Measurements from ENCODE around the gene SRCIN1.

SRCIN1 gene

DNA sequence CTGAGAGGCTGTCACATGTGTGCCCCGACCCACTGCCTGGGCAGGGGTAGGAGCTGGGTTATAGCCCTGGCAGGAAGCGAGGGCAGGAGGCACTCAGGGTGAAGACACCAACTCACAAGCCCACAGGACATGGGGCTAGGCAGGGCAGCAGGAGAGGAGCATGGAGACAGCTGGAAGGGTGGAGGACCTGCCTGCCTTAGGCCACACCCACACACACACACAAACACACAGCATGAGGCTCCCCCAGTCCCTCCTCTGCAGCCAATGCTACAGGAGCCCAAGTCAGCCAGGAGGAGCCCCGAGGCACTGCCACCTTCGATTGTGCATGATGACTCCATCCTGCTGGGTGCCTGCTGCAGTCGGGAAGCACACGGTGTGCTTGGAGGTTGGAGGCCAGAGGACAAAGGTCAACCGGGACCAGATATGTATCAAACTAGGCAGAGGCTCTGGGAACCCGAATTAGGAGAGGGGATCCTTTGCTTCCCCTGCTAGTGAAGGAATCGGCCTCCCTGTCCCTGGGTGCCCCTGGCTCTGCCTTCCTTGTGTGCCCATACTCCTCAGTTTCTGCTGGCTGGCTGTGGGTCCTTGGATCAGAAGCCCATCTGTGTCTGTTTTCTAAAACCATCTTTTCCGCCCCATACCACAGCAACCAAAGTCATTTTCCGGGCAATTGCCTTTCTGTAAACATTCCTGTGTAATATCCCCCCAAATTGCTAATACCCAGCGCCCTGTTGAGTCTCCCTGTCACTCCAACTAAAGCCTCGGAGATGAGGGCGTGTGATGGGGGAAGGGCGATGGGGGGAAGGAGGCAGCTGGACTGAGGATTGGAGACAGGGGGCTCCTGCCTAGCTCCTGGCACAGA is 20.5 kb downstream of the SRCIN1 start:
- no peak for DNase-seq (ENCODE audit: extremely low read depth in 1 of 2, low read depth in 1 of 2)

DNA sequence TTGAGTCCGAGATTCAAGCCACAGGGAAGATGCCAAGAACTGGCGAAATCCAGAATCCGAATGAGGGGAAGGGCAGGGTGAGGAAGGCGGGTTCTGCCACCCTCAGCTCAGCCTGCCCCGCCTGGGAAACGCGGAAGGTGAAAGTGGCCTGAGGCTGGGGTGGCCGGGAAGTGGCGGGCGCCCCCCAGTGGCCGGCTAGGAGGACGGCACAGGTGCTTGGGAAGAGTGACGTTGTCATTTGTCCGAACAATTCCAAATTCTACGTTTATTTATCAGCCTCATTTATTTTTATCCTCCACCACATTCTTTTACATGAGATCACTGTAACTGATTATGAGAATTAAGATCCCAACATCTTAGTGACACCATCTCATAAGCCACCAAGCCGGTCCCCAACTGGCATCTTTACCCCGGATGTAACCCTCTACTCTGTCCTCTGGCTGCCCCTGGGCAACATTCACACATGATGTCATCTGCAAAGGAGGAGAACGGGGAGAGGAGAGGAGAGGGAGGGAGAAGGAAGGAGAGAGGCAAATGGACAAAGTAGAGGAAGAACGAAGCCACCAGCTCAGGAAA is 21.3 kb downstream of the SRCIN1 start:
- DNase-seq (ENCODE audit: extremely low read depth in 1 of 2, low read depth in 1 of 2), result peak in 1 of 2 donors; percentile 32

DNA sequence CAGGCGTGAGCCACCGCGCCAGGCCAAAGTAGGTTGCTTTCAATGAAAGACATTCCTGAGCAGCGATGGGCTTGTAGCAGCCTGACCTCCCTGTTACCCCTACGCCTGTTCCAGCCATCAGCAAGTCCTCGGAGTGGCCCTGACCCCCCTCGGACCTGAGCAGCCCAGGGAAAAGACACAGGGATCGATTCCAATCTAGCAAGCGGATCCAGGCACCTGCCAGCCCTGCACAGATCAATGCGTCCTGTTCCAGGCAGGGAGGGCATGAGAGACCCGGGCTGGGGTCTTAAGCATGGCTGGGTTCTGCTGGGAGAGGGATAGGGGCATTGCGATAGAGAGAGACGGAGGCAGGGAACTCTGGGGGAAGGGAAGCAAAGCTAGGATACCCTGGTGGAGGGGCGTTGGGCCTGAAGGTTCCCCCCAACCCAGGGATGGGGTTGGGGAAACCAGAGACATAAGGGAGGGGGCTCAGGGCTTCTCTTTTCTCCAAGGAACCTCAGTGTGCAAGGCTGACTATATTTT is 21.9 kb downstream of the SRCIN1 start:
- no peak for DNase-seq (ENCODE audit: extremely low read depth in 1 of 2, low read depth in 1 of 2)

DNA sequence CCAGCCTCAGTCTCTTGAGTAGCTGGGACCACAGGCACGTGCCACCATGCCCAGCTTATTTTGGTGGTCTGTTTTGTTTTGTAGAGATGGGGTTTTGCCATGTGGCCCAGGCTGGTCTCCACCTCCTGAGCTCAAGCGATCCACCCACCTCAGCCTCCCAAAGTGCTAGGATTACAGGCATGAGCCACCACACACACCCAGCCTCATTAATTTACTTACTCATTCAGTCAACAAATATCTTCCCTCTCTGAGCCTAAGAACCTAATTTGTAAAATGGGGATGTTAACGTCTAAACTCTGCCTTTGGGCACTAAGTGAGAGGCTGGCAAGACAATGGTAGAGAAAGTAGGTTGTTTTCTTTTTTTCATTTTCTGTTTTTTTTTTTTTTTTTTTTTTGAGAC is 22.6 kb downstream of the SRCIN1 start:
- DNase-seq (ENCODE audit: extremely low read depth in 1 of 2, low read depth in 1 of 2), result no peak

DNA sequence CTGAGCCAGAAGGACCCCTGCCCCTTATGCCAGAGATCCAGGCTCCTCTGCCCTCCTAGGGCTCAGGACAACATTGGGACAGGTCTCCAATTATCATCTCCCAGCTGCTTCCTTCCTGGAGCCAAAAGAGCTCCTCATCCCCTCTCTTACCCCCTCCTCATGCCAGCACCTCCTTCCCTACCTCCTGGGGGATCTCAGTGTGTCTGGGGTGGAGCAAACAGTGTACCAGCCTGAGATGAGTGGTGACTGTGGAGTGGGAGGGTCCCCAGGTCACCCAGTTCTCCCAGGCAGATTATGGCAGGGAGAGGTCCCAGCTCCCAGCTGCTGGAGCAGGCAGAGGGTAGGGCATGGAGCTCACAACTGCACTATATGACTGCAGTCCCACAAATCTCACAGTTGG is 23.7 kb downstream of the SRCIN1 start:
- DNase-seq (ENCODE audit: extremely low read depth in 1 of 2, low read depth in 1 of 2), result no peak

DNA sequence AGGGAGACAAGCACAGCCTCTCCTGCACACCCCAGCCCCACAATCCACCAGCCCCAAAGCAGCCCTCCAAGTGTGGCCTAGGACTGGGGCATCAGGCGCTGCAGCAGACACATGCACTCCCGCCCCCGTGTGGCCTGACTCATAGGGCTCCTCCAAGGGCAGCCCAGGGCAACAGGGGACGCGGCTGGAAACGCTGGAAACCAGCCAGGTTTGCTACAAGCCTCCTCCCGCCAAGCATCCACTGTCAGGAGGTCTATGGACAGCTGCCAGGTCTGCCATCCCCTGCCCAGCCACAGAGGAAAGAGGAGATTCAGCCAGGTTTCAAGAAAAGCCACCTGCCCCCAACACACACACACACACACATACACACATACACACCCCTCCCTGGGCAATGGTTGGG is 25.8 kb downstream of the SRCIN1 start:
- DNase-seq (ENCODE audit: extremely low read depth in 1 of 2, low read depth in 1 of 2), result no peak

DNA sequence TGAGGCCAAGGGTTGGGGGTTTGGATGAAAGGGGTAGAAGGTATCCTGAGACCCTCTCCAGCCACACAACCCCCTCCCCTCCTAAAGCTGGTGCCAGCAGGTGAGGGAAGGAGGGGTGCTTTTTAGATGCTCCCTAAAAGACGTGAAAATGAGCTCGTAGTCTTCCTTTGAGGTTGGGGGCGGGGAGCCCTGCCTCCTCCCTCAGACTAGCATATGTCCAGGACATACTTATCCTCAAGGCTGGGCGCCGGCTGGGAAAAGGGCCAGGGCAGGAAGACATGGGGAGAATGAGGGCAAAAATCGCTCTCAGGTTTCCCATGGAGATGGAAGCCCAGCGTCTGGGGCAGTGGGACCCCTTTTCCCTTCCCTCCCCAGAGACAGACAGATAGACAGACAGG is 26.7 kb downstream of the SRCIN1 start:
- no peak for DNase-seq (ENCODE audit: extremely low read depth in 1 of 2, low read depth in 1 of 2)

DNA sequence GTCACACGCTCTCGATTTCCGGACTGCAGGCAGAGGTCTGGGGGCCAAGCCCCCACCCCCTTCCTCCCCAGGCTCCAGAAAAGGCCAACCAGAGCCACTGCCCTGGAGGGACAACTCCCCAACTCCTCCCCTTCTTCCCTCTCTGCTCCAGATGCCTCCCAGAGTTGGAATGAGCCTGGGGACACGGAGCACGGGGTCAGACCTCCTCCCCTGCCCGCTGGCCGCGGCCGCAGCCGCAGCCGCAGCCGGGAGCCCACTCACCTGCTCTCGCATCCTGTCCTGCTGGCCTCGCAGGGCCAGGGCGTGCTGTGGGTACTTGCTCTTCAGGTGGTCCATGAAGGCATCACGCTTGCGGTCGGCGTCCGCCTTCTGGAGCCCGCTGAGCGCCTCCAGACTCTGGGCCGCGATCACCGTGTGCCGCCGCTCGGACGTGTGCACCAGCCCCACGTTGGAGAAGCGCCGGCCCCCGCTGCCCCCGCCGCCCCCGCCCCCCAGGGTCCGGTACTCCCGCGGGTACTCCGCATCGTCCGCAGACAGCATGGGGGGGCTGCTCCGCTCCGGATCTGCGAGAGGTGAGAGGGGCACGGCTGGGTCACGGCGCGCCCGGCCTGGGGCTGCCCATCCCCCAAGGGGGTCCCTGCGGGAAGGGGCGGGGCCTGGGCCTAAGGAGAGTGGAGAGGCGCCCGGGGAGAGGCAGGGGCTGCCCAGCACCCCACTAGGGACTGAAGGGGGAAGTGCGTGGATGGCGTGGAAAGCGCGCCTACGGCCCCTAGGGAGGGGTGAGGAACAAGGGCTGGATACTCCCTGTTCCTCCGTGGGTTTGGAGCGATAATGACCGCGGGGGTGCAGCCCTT is 27.3 kb downstream of the SRCIN1 start:
- DNase-seq (ENCODE audit: extremely low read depth in 1 of 2, low read depth in 1 of 2), result no peak

DNA sequence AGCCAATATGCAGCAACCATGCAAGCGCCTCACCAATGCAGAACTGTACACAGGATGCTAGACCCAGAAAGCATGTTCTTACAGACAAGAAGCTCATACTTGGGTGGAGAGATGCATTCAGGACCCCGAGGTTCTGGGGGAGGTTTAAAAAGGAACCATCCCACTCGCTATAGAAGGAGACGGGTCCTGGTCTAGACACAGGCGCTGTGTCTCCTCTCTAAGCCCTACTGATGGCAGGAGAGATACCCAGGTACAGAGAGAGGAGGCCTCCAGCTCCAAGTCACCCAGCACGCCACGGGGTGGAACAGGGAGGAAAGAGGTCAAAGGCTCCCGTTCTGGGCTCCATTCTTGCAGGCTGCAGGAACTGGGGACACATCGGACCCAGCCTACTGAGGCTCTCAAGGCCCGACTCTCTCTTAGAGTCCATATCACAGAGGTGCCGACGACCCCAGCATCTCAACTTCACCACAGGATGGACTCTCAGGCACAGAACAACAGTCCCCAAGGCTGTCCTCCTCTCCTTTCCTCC is 28.0 kb downstream of the SRCIN1 start:
- no peak for DNase-seq (ENCODE audit: extremely low read depth in 1 of 2, low read depth in 1 of 2)

DNA sequence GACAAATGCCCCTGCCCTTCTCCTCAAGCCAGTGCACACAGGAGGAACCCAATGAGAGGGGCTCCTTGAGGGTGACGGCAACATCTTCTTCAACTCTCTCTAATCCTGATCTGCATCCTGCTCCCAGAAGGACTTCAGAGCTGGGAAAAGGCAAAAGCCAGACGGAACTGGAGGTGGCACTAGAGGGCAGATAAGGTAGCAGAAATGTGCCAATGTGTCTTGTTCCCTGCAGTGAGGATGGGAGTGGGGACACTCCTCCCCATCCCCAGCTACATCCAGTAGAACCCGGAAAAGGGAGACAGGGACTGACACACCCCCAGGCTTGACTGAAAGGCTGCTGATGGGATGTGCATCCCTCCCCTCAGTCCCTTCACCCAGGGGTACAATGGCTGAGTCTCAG is 28.5 kb downstream of the SRCIN1 start:
- no peak for DNase-seq (ENCODE audit: extremely low read depth in 1 of 2, low read depth in 1 of 2)

DNA sequence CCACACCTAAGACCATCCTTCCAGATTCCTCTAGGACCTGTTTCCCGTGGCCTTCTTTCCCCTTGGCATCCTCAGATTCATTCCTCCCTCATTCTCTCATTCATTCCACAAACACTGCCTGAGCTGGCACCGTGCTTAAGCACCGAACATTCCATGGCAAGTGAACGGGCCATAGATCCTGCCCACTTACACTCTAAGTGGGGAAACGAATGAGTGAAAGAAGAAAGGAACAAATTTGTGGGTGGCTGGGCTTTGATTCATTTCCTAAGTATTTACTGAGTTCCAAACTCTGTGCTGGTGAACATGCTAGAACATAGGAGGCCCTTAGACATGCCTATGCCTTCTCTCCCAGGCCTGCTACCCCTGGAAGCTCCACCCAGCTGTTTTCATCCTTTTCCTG is 30.0 kb downstream of the SRCIN1 start:
- no peak for DNase-seq (ENCODE audit: extremely low read depth in 1 of 2, low read depth in 1 of 2)

DNA sequence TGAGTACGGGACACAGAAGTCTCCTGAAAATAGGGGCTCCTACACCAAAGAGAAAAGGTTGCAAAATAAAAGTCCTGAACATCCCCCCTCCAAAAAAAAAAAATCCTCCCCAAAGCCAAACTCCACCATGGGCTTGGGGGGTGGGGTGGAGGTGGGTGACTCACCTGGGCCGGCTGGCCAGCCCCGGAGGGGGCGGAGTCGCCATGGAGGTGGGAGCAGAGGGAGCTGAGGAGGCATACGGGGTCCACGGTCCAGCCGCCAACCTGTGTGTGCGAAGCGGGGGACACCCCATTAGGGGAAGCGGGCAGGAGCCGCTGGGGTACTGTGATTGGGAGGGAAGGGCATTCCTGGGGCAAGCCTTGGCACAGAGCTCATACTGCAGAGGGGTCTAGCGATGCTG is 31.0 kb downstream of the SRCIN1 start:
- DNase-seq (ENCODE audit: extremely low read depth in 1 of 2, low read depth in 1 of 2), result no peak

DNA sequence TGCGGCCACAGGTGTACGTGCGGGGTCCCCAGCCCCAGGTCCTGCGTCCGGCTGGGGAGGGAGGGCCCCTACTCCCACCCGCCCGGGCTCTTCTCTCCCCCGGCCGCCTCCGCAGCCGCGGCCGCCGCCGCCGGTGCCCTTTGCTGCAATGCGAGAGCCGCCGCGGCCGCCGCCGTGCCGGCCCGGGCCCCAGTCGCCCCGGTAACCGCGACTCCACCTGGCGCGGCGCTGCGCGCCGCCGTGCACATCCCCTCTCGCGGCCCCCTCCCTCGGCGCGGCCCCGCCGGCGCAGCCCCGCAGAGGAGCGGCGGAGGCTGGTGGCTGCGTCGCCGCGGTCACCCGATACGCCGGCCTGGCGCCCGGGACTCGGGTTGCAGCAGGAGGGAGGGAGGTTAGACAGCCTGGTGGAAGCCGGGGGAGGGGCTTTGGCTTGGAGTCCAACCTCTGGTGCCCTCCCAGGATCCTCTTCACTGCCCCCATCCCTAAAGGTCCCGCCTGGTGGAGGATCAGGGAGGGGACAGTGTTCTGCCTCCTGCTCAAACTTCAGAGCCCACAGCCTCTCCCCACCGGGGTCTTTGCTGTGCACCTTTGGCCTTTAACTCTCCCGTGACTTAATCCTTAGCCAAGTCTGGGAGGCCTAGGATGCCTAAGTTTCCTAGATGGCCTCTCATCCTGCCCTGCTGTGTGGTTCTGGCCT is 32.9 kb downstream of the SRCIN1 start:
- no peak for DNase-seq (ENCODE audit: extremely low read depth in 1 of 2, low read depth in 1 of 2)

DNA sequence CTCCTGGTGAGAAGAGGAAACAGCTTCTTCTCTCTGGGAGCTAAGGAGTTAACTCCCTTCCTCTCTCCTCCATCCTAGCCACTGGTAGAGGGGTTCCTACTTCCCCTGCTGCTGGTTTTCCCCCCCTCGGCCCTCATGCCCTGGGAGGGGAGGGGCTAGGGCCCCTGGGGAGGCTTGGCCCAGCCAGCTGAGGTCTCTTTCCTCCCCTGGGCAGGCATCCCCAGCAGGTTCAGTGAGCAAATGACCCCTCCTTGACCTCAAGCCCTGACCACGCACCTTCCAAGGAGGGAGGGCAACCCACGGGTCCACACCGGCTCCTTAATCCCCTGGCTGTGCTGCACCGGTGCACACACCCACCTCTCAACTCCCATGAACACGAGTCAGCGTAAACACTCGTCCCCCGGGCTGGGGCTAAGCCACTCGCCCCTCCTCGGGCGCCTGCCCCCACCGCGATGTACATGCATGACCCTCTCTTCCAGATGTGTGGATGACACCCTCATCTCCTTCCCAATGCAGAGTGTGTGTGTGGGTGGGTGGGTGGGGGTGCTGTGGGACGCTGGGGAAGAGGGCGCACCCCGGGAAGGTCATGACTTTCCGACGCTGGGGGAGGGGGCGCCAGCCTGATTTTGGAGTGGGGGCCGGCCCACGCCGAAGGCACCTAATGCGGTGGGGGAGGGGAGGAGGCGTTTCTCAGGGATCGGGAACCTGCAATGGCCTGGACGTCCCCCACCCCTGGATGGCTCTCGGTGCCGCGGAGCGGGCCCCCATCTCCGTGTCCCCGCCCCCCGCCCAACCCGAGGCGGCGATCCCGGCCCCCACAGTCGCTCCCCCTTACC is 33.7 kb downstream of the SRCIN1 start:
- no peak for DNase-seq (ENCODE audit: extremely low read depth in 1 of 2, low read depth in 1 of 2)

DNA sequence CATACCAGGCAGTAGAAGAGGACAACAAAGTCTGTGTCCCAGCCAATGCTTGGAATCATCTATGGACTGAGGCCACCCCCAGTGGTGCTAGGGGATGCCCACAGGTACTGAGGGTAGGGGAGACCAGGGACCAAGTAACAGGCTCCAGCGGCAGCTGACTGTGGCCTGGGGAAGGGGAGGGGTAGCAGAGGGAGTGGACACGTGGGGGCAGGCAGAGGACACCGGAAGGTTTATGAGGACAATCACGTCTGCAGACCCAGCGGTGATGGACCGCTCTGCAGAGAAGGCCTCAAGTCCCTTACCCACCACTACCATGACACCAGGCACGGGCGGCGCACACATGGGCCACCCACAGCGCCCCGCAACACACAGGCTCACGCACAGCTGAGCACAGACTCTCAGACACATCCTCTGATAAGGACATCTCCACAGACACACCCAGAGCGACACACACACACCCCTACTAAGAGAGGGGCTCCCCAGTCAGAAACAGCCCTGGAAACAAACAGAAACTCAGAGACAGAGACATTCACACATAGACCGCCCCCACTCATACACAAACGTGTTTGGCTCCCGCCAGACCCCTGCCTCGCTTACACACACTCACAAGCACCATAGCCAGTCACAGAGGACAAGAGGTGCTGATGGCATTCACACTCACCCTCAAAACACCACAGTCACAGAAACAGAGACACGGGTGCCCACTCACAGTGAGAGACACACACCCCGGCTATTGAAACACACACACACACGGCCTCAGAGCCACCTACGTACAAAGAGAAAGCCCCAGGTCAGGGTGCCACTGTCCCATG is 35.8 kb downstream of the SRCIN1 start:
- no peak for DNase-seq (ENCODE audit: extremely low read depth in 1 of 2, low read depth in 1 of 2)

DNA sequence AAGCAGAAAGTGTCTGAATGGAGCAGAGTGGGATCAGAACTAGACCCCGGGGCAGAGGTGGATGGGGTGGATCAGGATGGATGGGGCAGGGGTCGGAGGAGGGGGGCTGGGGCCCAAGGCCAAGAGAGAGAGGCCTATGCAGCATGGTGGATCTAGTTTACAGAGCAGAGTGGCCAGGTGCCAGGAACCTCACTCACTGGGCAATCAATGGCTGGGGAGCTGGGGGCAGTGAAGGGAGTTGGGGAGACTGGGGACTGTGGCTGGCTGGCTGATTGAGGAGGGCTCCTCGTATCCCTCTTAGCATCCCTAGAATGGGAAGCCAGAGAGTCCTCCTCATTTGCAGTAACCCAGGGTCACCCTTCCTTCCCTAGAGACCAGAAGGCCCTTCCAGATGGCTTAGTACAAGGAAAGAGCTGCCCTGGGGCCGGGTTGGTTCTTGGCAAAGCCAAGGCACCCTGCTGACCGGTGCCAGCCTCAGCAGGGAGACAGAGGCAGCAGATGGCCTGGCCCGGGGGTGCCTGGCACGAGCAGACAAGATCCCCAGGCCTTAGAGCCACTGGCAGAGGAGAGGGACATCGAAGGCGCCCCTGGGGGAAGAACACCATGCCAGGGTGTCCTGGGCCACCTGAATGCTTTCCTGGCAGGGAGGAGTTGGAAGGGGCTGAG is 36.8 kb downstream of the SRCIN1 start:
- DNase-seq (ENCODE audit: extremely low read depth in 1 of 2, low read depth in 1 of 2), result no peak

DNA sequence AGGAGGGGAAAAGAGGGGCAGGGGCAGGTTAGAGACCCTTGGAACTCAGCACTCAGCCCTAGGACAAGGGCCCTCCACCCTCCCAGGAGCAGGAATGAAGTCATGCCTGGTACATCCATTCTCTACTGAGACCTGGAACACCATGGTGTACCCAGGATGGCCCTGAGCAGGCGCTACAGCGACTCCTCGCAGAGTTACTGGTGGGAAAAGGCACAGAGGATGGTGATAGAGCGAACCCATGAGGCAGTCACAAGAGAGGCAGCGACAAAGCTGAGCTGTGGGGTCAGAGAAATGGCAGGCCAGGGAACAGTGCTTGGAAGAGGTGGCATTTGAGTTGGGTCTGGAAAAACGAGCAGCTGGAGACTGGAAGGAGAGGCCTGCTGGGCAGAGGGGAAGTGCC is 37.5 kb downstream of the SRCIN1 start:
- DNase-seq (ENCODE audit: extremely low read depth in 1 of 2, low read depth in 1 of 2), result no peak

DNA sequence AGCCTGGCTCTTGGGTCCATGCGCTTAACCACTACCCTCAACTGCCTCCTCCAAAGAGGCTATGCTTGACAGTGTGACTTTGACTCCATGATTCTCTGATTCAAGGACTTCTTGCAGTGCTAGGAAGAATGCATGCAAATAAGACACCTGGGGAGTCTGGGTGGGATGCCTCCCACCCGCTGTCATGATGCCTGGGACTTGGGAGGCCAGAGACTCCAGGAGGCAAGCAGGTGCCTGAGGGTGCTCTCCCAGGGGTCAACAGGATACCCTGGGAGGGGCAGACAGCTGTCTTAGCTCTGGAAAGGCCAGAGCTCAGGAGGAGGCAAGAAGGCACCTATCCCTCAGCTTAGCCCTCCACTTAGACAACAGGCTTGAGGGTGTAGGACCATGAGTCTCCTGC is 38.4 kb downstream of the SRCIN1 start:
- no peak for DNase-seq (ENCODE audit: extremely low read depth in 1 of 2, low read depth in 1 of 2)

DNA sequence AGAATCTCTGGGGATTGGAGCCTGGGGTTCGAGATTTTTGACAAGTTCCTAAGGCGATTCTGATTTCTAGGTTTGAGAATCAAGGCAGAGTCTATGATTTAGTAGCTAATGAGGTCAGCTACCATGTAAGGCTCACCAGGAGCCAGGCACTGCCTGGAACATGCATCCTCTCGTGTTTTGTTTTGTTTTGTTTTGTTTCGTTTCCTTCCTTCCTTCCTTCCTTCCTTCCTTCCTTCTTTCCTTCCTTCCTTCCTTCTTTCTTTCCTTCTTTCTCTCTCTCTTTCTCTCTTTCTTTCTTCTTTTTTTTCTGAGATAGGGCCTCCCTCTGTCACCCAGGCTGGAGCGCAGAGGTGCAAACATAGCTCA is 39.1 kb downstream of the SRCIN1 start:
- DNase-seq (ENCODE audit: extremely low read depth in 1 of 2, low read depth in 1 of 2), result no peak
